ENCODE data around the gene ZNF487. TPM values are rescaled to one million over a fixed set of nuclear protein-coding genes. Genes with fewer than 3 reads are reported as not detected.

Gene ZNF487
- polyA plus RNA-seq, 2 of the 4 experiments (the other 2 are of a cell fraction), result 4.3 to 7.2 TPM

- WGBS (ENCODE audit: missing lambda C conversion rate), result 82% methylated on average over 7 of the region's 7 CpGs
- TF ChIP-seq HEYL (CRISPR knock-in tag; IDR thresholded peaks at IDR 0.05) (no peak), RAD21 (conservative IDR thresholded peaks at IDR 0.05 in 1 of 2, IDR thresholded peaks at IDR 0.05 in 1 of 2) (no peak), FOXS1 (CRISPR knock-in tag; IDR thresholded peaks at IDR 0.05) (no peak), HOXB13 (CRISPR knock-in tag; IDR thresholded peaks at IDR 0.05; ENCODE audit: low read depth) (no peak), MAFK (IDR thresholded peaks at IDR 0.05; ENCODE audit: partially characterized antibody) (no peak), CHD4 (IDR thresholded peaks at IDR 0.05; ENCODE audit: borderline replicate concordance) (no peak), RCOR1 (IDR thresholded peaks at IDR 0.05; ENCODE audit: low read depth, low read length) (no peak), MAZ (IDR thresholded peaks at IDR 0.05; ENCODE audit: borderline replicate concordance, low read depth, low read length) (no peak), TFCP2L1 (CRISPR knock-in tag; IDR thresholded peaks at IDR 0.05) (no peak), NR3C1 (IDR thresholded peaks at IDR 0.05) (no peak)
- H3K27ac ChIP-seq, result no peak overlapping the region
- DNase-seq (ENCODE audit: low read depth in 1 of 2, low spot score in 1 of 2), result no peak
- H3K4me3 ChIP-seq, result no peak overlapping the region
- ChIA-PET CTCF (no interaction called here), POLR2A (no interaction called here)
- peak overlapping the region; percentile 87; the same call in 2 of the 3 replicates for H3K4me2 ChIP-seq
- H3K4me1 ChIP-seq, result peaks cover 82% of the 10 kb centered on the region
- no peaks in the 10 kb centered on the region for H3K9me3 ChIP-seq
- no peak for FAIRE-seq
- no peak for ATAC-seq
These were observed 33.9 kb upstream of the ZNF487 start for GRCh38 chr10:43402880-43403452.

- H3K9me3 ChIP-seq, result no peaks in the 10 kb centered on the region
- peak overlapping the region in 1 of 2 experiments; percentile 54; a peak in 3 of 6 replicates for H3K27ac ChIP-seq
- DNase-seq (ENCODE audit: low read depth in 1 of 2, low spot score in 1 of 2) (no peak), FAIRE-seq (no peak), ATAC-seq (no peak)
- ChIA-PET POLR2A (no interaction called here), CTCF (no interaction called here)
- peak overlapping the region; percentile 87 for H3K4me2 ChIP-seq
- 39% methylated on average over 13 of the region's 14 CpGs for WGBS (ENCODE audit: missing lambda C conversion rate)
- TF ChIP-seq FOSL2 (IDR thresholded peaks at IDR 0.05), result no peak
- peak; percentile 56 for TF ChIP-seq FOSL2 (CRISPR knock-in tag; IDR thresholded peaks at IDR 0.05)
- TF ChIP-seq CEBPB (IDR thresholded peaks at IDR 0.05), result no peak
- TF ChIP-seq, protein P1, sequence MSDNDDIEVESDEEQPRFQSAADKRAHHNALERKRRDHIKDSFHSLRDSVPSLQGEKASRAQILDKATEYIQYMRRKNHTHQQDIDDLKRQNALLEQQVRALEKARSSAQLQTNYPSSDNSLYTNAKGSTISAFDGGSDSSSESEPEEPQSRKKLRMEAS (IDR thresholded peaks at IDR 0.05), result 0 out of 2 replicates have a peak, but pooled peaks have one; percentile 17
- H3K4me3 ChIP-seq, result peak overlapping the region; percentile 11; the same call in 2 of the 3 replicates
- H3K4me1 ChIP-seq, result peaks cover 70% of the 10 kb centered on the region
These were observed 32.8 kb upstream of the ZNF487 start for GRCh38 chr10:43403911-43404703.

- peak overlapping the region; percentile 11; the same call in 2 of the 3 replicates for H3K4me3 ChIP-seq
- H3K27ac ChIP-seq, result peak overlapping the region in 1 of 2 experiments; percentile 47; a peak in 3 of 6 replicates
- H3K9me3 ChIP-seq, result no peaks in the 10 kb centered on the region
- ATAC-seq, result no peak
- ChIA-PET CTCF (no interaction called here), POLR2A (interaction anchor here (1.5 kb wide), 1 partner anchor 8 kb away, joined by 4 read pairs; no protein-coding TSS in a partner anchor)
- peak overlapping the region; percentile 87 for H3K4me2 ChIP-seq
- TF ChIP-seq E2F6 (IDR thresholded peaks at IDR 0.05; ENCODE audit: borderline replicate concordance, low read depth) (no peak), HDAC2 (IDR thresholded peaks at IDR 0.05) (no peak), SMC3 (IDR thresholded peaks at IDR 0.05) (no peak), BHLHE40 (IDR thresholded peaks at IDR 0.05; ENCODE audit: low read depth, low read length) (no peak)
- no peak for DNase-seq (ENCODE audit: low read depth in 1 of 2, low spot score in 1 of 2)
- H3K4me1 ChIP-seq, result peaks cover 64% of the 10 kb centered on the region
- 52% methylated on average over 6 of the region's 6 CpGs for whole genome bisulfite sequencing (ENCODE audit: missing lambda C conversion rate)
- FAIRE-seq, result no peak
These were observed 32.2 kb upstream of the ZNF487 start for GRCh38 chr10:43404704-43405084.

DNA sequence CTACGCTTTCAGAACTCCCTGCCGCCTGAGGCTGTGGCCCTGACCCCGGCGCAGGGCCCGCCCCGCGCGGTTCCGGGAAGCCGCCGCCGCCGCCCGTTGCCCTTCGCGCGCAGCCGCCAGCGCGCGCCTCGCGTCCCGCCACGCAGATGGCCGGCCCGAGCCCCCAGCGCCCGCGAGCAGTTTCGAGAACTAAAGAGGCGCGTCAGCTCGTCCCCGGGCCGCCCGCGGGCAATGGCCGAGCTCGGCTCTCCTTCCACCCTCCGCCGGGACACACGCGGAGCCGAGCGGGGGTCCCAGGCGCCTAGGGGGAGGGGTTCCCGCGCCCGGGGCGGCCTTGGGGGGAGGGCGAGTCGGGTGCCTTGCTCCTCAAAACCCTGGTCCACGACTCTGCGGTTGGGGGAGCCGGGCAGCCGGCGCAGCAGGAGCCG is 29.7 kb upstream of the ZNF487 start:
- no peaks in the 10 kb centered on the region for H3K9me3 ChIP-seq
- TF ChIP-seq RAD21 (conservative IDR thresholded peaks at IDR 0.05 in 1 of 2, IDR thresholded peaks at IDR 0.05 in 1 of 2) (no peak), BHLHE40 (IDR thresholded peaks at IDR 0.05; ENCODE audit: low read depth, low read length) (no peak), HOXB5 (CRISPR knock-in tag; IDR thresholded peaks at IDR 0.05) (no peak), CBX8 (IDR thresholded peaks at IDR 0.05) (no peak), TP53 (CRISPR knock-in tag; IDR thresholded peaks at IDR 0.05) (peak; percentile 39; the same call in 1 of the 2 replicates), CTCF (IDR thresholded peaks at IDR 0.05) (no peak), HDAC2 (IDR thresholded peaks at IDR 0.05) (no peak)
- peak overlapping the region; percentile 95 for H3K27ac ChIP-seq
- DNase-seq (ENCODE audit: low read depth in 1 of 2, low spot score in 1 of 2) (peak in 1 of 2 experiments; percentile 31), FAIRE-seq (no peak), ATAC-seq (peak in 1 of 2 experiments; percentile 9; a peak in 2 of 6 replicates)
- WGBS (ENCODE audit: missing lambda C conversion rate), result under 1% methylated on average over 32 of the region's 59 CpGs
- CTCF ChIA-PET, result interaction anchor here (1.0 to 1.7 kb wide), 5 partner anchors 8 to 29 kb away, joined by 3 to 7 read pairs (median 5); partner anchors contain the start of gene ZNF487
- peaks cover 47% of the 10 kb centered on the region for H3K4me1 ChIP-seq
- H3K4me2 ChIP-seq, result peak overlapping the region; percentile 87
- POLR2A ChIA-PET, result interaction anchor here (0.7 to 1.8 kb wide), 7 partner anchors 10 to 55 kb away, joined by 3 to 32 read pairs (median 4); partner anchors contain the start of gene ZNF487
- peak overlapping the region; percentile 96 for H3K4me3 ChIP-seq

Measured in A549 (cell line).